Measurements from ENCODE around the gene GRP. TPM values are rescaled to one million over a fixed set of nuclear protein-coding genes. Genes with fewer than 3 reads are reported as not detected.

Gene GRP
- total RNA-seq = 1 to 10 TPM in 1 of 3 donors, not detected in 2; 1.4 TPM
- long read RNA-seq, donor 1 = 0 reads
- long read RNA-seq, donor 2 = 0 reads

GRCh38 chr18:59219672-59220163, at the start of gene GRP:
GRP (plus strand) TSS chr18:59220158; CDS start chr18:59220266, 108 bp downstream.
- intact Hi-C loops (cut with DNase I, micrococcal nuclease) = no loop called here
- no peaks in the 10 kb centered on the region for H3K36me3 ChIP-seq (ENCODE audit: low read depth)
- H3K4me3 ChIP-seq = no peak within 1 kb of the TSS
- ATAC-seq (no peak), DNase-seq (no peak)
- no peaks in the 10 kb centered on the region for H3K9me3 ChIP-seq
- no peaks in the 10 kb centered on the region for H3K4me1 ChIP-seq (ENCODE audit: low read depth)
- TF ChIP-seq CTCF (IDR thresholded peaks at IDR 0.05) = no peak

DNA sequence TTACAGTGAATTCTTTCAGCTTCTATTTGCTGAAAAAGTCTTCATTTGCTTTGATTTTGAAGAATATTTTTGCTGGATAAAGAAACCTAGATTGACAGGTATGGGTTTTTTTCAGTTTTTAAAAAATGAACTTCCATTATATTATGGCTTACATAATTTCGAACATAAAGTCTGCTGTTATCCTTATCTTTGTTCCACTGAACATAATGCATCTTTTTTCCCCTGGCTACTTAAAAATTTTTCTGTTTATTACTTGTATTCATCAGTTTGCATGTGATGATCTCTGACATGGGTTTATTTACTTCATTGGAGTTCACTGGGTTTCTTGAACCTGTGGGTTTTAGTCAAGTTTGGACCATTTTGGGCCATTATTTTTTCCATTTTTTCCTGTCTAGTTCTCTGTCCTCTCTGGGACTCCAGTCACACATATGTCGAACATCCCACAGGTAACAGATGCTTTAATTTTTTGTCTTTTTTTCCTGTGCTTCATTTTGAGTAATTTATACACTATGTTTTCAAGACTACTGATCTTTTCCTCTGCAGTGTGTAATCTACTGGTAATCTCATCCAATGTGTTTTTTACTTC, 47.2 kb upstream of the GRP start:
- no peak for TF ChIP-seq CTCF (IDR thresholded peaks at IDR 0.05)
- no peak overlapping the region for H3K4me3 ChIP-seq
- no peaks in the 10 kb centered on the region for H3K36me3 ChIP-seq (ENCODE audit: low read depth)
- ATAC-seq (no peak), DNase-seq (no peak)
- peaks cover 16% of the 10 kb centered on the region for H3K9me3 ChIP-seq
- intact Hi-C loops (cut with DNase I, micrococcal nuclease) = no loop called here
- no peaks in the 10 kb centered on the region for H3K4me1 ChIP-seq (ENCODE audit: low read depth)

DNA sequence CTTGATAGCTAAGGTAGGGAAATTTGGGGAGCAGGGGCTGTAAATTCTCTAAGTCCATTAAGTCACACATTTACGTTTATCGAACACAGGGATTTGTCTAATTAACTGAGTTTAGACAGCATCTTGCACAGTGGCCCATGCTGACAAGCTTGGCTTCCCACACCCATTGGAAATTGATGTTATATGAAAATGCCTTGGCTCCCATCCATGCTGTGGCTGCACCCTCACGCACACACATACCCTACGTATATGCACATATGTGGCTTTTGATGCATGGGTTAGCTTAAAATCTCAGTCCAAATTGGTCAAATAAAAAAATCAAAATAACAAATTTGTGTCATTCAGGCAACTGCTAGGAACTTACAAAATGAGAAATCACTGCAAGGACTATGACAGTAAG, 42.5 kb upstream of the GRP start:
- Histone ChIP-seq H3K9me3 (peaks cover 11% of the 10 kb centered on the region), H3K36me3 (ENCODE audit: low read depth) (no peaks in the 10 kb centered on the region), H3K4me1 (ENCODE audit: low read depth) (no peaks in the 10 kb centered on the region), H3K4me3 (no peak overlapping the region)
- no peak for ATAC-seq
- intact Hi-C loops (cut with DNase I, micrococcal nuclease) = no loop called here
- no peak for TF ChIP-seq CTCF (IDR thresholded peaks at IDR 0.05)
- no peak for DNase-seq

DNA sequence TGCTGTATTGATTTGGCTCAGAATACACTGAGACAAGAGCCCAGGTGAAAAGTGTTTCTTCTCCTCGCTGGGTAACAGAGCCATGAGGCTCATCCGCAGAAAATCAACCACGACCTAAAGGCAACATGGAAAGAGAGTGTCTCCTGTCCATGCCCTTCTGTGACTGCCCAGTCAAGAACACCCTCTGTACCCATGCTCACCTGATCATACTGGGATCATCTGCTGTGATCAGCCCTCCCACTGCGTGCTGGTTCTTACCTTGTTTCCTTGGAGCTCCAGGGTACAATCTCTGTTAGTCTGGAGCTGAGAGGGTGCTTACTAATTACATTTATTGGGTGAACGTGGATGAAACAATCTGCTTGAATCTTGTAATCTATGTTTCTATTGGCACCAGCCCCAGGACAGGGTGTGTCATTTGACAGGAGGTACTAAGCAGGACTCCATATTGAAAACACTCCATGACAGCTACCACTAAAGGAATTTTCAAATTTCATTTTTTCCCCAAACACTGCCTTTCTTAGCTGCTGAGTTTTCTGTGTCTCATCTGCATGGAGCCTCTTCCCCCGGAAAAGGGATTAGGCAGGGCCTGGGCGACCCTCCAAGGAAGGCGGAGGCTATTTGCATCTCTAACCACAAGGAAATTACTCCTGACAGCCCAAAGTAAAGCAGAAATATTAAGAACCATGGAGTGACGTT, 39.7 kb upstream of the GRP start:
- no peak for TF ChIP-seq CTCF (IDR thresholded peaks at IDR 0.05)
- Histone ChIP-seq H3K4me3 (no peak overlapping the region), H3K36me3 (ENCODE audit: low read depth) (no peaks in the 10 kb centered on the region), H3K9me3 (no peaks in the 10 kb centered on the region), H3K4me1 (ENCODE audit: low read depth) (no peaks in the 10 kb centered on the region)
- ATAC-seq (no peak), DNase-seq (no peak)
- intact Hi-C loops (cut with DNase I, micrococcal nuclease) = no loop called here

DNA sequence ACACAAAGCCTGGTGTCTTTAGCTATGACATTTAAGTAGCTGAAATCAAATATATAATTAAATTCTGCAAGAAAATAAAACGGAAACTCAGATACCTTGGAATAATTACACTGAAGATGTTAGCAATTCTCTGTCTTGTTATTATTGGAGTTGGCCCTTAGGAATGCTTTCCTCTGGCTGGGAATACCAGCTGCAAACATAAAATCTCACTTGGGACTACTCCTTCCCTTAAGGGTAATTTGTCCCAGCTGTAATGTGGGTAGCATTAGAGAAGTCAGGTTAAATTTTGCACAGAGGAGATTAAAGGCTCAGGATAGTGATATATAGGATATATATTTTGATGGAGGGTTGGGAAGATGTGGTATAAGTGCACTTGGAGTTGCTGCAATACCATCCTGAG, 37.3 kb upstream of the GRP start:
- no peak for DNase-seq
- no peaks in the 10 kb centered on the region for H3K36me3 ChIP-seq (ENCODE audit: low read depth)
- TF ChIP-seq CTCF (IDR thresholded peaks at IDR 0.05) = no peak
- ATAC-seq = no peak
- no peaks in the 10 kb centered on the region for H3K9me3 ChIP-seq
- H3K4me1 ChIP-seq (ENCODE audit: low read depth) = no peaks in the 10 kb centered on the region
- H3K4me3 ChIP-seq = no peak overlapping the region
- intact Hi-C loops (cut with DNase I, micrococcal nuclease) = no loop called here

Data from mucosa of descending colon (tissue), 3 donors.